HEK293 (cell line): ENCODE measurements around the gene KRT14.

Source experiments
- CTCF ChIP-seq: fragments of 450-650 bp; formaldehyde crosslinking; IDR thresholded peaks from 2 replicates; pipeline ENCODE4 v1.5.1; 2016; ENCODE audit warnings: missing biosample characterization, missing genetic modification characterization
- KLF16 ChIP-seq: fragments of 450-650 bp; formaldehyde crosslinking; IDR thresholded peaks from 2 replicates; pipeline ENCODE4 v1.5.1; 2017; ENCODE audit warnings: missing biosample characterization, missing genetic modification characterization
- KLF9 ChIP-seq: fragments of 450-650 bp; formaldehyde crosslinking; IDR thresholded peaks from 2 replicates; pipeline ENCODE4 v1.5.1; 2016; ENCODE audit warnings: missing biosample characterization, missing genetic modification characterization, low read depth
- MEIS1 ChIP-seq: sonication (generic); formaldehyde crosslinking; IDR thresholded peaks from 2 replicates; pipeline ENCODE4 v1.8.1; 2022; ENCODE audit warnings: missing genetic modification reagents, mild to moderate bottlenecking, borderline replicate concordance
- MYNN ChIP-seq: fragments of 450-650 bp; formaldehyde crosslinking; IDR thresholded peaks from 2 replicates; pipeline ENCODE4 v1.5.1; 2016; ENCODE audit warnings: missing biosample characterization, missing genetic modification characterization, borderline replicate concordance
- TCF7L2 ChIP-seq: IDR thresholded peaks from 2 replicates; pipeline ENCODE4 v1.6.1; 2011; ENCODE audit warnings: low read depth, mild to moderate bottlenecking, inconsistent platforms, low read length, moderate library complexity, borderline replicate concordance
- ZNF114 ChIP-seq: fragments of 450-650 bp; formaldehyde crosslinking; IDR thresholded peaks from 2 replicates; pipeline ENCODE4 v1.5.0; 2017; ENCODE audit warnings: missing biosample characterization, missing genetic modification characterization
- ZNF530 ChIP-seq: fragments of 450-650 bp; formaldehyde crosslinking; IDR thresholded peaks from 2 replicates; pipeline ENCODE4 v1.5.1; 2016; ENCODE audit warnings: low read depth, missing biosample characterization, missing genetic modification characterization
- ZNF544 ChIP-seq: fragments of 450-650 bp; formaldehyde crosslinking; IDR thresholded peaks from 2 replicates; pipeline ENCODE4 v1.5.0; 2017; ENCODE audit warnings: missing biosample characterization, missing genetic modification characterization
- ZNF558 ChIP-seq: fragments of 450-650 bp; formaldehyde crosslinking; IDR thresholded peaks from 2 replicates; pipeline ENCODE4 v1.5.1; 2016; ENCODE audit warnings: missing biosample characterization, missing genetic modification characterization
- ZNF747 ChIP-seq: fragments of 450-650 bp; formaldehyde crosslinking; IDR thresholded peaks from 2 replicates; pipeline ENCODE4 v1.5.1; 2016; ENCODE audit warnings: missing biosample characterization, missing genetic modification characterization
- ZNF768 ChIP-seq: fragments of 450-650 bp; formaldehyde crosslinking; IDR thresholded peaks from 2 replicates; pipeline ENCODE4 v1.5.1; 2018; ENCODE audit warnings: missing biosample characterization, mild to moderate bottlenecking, missing genetic modification characterization

- TF ChIP-seq ZNF544 (tag by site-specific recombination), result no peak
- no peak for TF ChIP-seq KLF16 (tag by site-specific recombination)
- no peak for TF ChIP-seq TCF7L2
- TF ChIP-seq CTCF (tag by site-specific recombination), result no peak
- no peak for TF ChIP-seq MEIS1
- no peak for TF ChIP-seq ZNF747 (tag by site-specific recombination)
- TF ChIP-seq MYNN (tag by site-specific recombination), result no peak
- no peak for TF ChIP-seq ZNF768 (tag by site-specific recombination)
- TF ChIP-seq KLF9 (tag by site-specific recombination), result no peak
- no peak for TF ChIP-seq ZNF530 (tag by site-specific recombination)
- TF ChIP-seq ZNF114 (tag by site-specific recombination), result no peak
- TF ChIP-seq ZNF558, result no peak
Observed at GRCh38 chr17:41613277-41614082, 26.8 kb upstream of the KRT14 start.
